Dermis microvascular lymphatic vessel endothelial cell (primary cell): ENCODE measurements around the gene PRDM11. TPM values are rescaled to one million over a fixed set of nuclear protein-coding genes. Genes with fewer than 3 reads are reported as not detected.

Source experiments
- total RNA-seq: library from RNA; depleted of rRNA; stranded (reverse); fragments of >200 nt; gene quantifications from 2 replicates; pipeline ENCODE4 v1.2.1, GENCODE V29; 2014

The PRDM11 gene
- total RNA-seq, 1 donor from 2014 or later, result 4.5 TPM

Other genes starting within 250 kb of the PRDM11 start
- 10.0 and 28.8 TPM in 2 replicates for gene TP53I11, start 195.8 kb upstream of the PRDM11 start, total RNA-seq
- under 0.01 TPM in 2 replicates for gene SYT13, start 139.7 kb downstream of the PRDM11 start, total RNA-seq